HepG2 (cell line): Measurements from ENCODE around the gene BRSK2. TPM values are rescaled to one million over a fixed set of nuclear protein-coding genes. Genes with fewer than 3 reads are reported as not detected.
A peak's percentile ranks its signal among the peaks of the same experiment; 100 is the strongest.

ENCODE experiments used
- CREB1 ChIP-seq, 2 experiments: fragments of 450-650 bp in 1 of 2; IDR thresholded peaks; 2 replicates each; pipeline ENCODE4 v1.6.1; 2016 to 2017; ENCODE audit warnings: control low read depth in 1 of 2, mild to moderate bottlenecking in 1 of 2, missing compliant biosample characterization in 1 of 2, missing genetic modification characterization in 1 of 2
- DRAP1 ChIP-seq: IDR thresholded peaks from 2 replicates; pipeline ENCODE4 v1.6.1; 2016; ENCODE audit warnings: missing genetic modification reagents, missing compliant biosample characterization
- FOXO1 ChIP-seq: sonication (generic); formaldehyde crosslinking; IDR thresholded peaks from 2 replicates; pipeline ENCODE4 v1.4.0; 2020; ENCODE audit warnings: missing genetic modification reagents
- HNF4G ChIP-seq, 2 experiments: sonication (generic) in 1 of 2; formaldehyde crosslinking in 1 of 2; IDR thresholded peaks; 2 replicates each; pipeline versions ENCODE4 v1.4.0 to v1.6.1; 2011 to 2020; ENCODE audit warnings: borderline replicate concordance in 2 of 2, low read depth in 2 of 2, mild to moderate bottlenecking in 2 of 2, low read length in 1 of 2, missing genetic modification reagents in 1 of 2, moderate library complexity in 1 of 2
- IRF9 ChIP-seq: sonication (generic); formaldehyde crosslinking; IDR thresholded peaks from 2 replicates; pipeline ENCODE4 v1.8.0; 2022; ENCODE audit warnings: missing genetic modification reagents, mild to moderate bottlenecking, borderline replicate concordance
- KLF6 ChIP-seq: IDR thresholded peaks from 2 replicates; pipeline ENCODE4 v1.8.0; 2016; ENCODE audit warnings: missing biosample characterization, missing genetic modification reagents
- NFKBIZ ChIP-seq: IDR thresholded peaks from 2 replicates; pipeline ENCODE4 v1.6.1; 2018; ENCODE audit warnings: missing genetic modification reagents, missing compliant biosample characterization
- PATZ1 ChIP-seq: sonication (generic); formaldehyde crosslinking; IDR thresholded peaks from 2 replicates; pipeline ENCODE4 v1.4.0; 2020; ENCODE audit warnings: missing genetic modification reagents
- RERE ChIP-seq: IDR thresholded peaks from 2 replicates; pipeline ENCODE4 v1.6.1; 2016; ENCODE audit warnings: low read depth, missing genetic modification reagents, missing compliant biosample characterization
- TBL1XR1 ChIP-seq: fragments of 150-350 bp; IDR thresholded peaks from 2 replicates; pipeline ENCODE4 v1.6.1; 2014; ENCODE audit warnings: borderline replicate concordance, low read length; ENCODE audit not compliant: partially characterized antibody
- YY1 ChIP-seq: IDR thresholded peaks from 2 replicates; pipeline ENCODE4 v1.6.1; 2011; ENCODE audit warnings: low read length, low read depth, moderate library complexity, mild to moderate bottlenecking; ENCODE audit not compliant: insufficient read depth, insufficient replicate concordance
- ZFP62 ChIP-seq: sonication (generic); formaldehyde crosslinking; IDR thresholded peaks from 2 replicates; pipeline ENCODE4 v1.4.0; 2020; ENCODE audit warnings: missing genetic modification reagents
- ZHX1 ChIP-seq: sonication (generic); formaldehyde crosslinking; IDR thresholded peaks from 2 replicates; pipeline ENCODE4 v1.8.1; 2022; ENCODE audit warnings: low read depth, mild to moderate bottlenecking, missing genetic modification reagents
- ZNF263 ChIP-seq: sonication (generic); formaldehyde crosslinking; IDR thresholded peaks from 2 replicates; pipeline ENCODE4 v1.4.0; 2020; ENCODE audit warnings: missing genetic modification reagents
- ZNF331 ChIP-seq: sonication (generic); formaldehyde crosslinking; IDR thresholded peaks from 2 replicates; pipeline ENCODE4 v1.4.0; 2020; ENCODE audit warnings: missing genetic modification reagents
- polyA plus RNA-seq, 8 experiments: library from polyadenylated mRNA; depleted of rRNA in 3 of 8; stranded (reverse) in 7 of 8; unstranded in 1 of 8; fragments of >200 nt; fragmentation: Illumina TruSeq in 4 of 8; extraction: Trizol in 4 of 8; gene quantifications; 2 replicates each; pipeline versions ENCODE4 v1.2.1 to v1.2.3, GENCODE V29; 2011 to 2016; ENCODE audit warnings: low read depth in 4 of 8, missing spikeins in 1 of 8, mixed read lengths in 1 of 8; ENCODE audit not compliant: insufficient read depth in 1 of 8
- total RNA-seq, 5 experiments: library from RNA; depleted of rRNA; stranded (reverse); fragments of >200 nt; fragmentation: Illumina TruSeq; extraction: Trizol; gene quantifications; 2 replicates each; pipeline ENCODE4 v1.2.3, GENCODE V29; 2016; ENCODE audit warnings: low read depth in 1 of 5

BRSK2 gene
- total and polyA plus RNA-seq, 2 of the 13 experiments (the other 11 are each of a cell fraction or from before 2014, with no cell fraction given), result 0.74 to 1.1 TPM

- TF ChIP-seq HNF4G (IDR thresholded peaks at IDR 0.05; ENCODE audit: borderline replicate concordance, low read depth, low read length) (peak; percentile 63; the same call in 1 of the 2 replicates), HNF4G (CRISPR knock-in tag; IDR thresholded peaks at IDR 0.05; ENCODE audit: borderline replicate concordance, low read depth) (no peak), PATZ1 (CRISPR knock-in tag) (0 out of 2 replicates have a peak, but pooled peaks have one; percentile 44), DRAP1 (0 out of 2 replicates have a peak, but pooled peaks have one; percentile 25), CREB1 (IDR thresholded peaks at IDR 0.05) (no peak), CREB1 (CRISPR knock-in tag; IDR thresholded peaks at IDR 0.05) (no peak), IRF9 (peak; percentile 67; the same call in 1 of the 2 replicates), YY1 (peak; percentile 37), TBL1XR1 (peak; percentile 29), NFKBIZ (CRISPR knock-in tag) (no peak), RERE (CRISPR knock-in tag) (no peak), ZFP62 (CRISPR knock-in tag) (no peak), ZHX1 (CRISPR knock-in tag) (peak; percentile 36; the same call in 1 of the 2 replicates), KLF6 (CRISPR knock-in tag) (no peak), FOXO1 (CRISPR knock-in tag) (peak; percentile 22; the same call in 1 of the 2 replicates), ZNF331 (peak; percentile 84), ZNF263 (CRISPR knock-in tag) (peak; percentile 36; the same call in 1 of the 2 replicates)
These were observed 417 bp upstream of the BRSK2 start (continued) for GRCh38 chr11:1389103-1389931.
